DOHH2 (cell line): Measurements from ENCODE around the gene CAMTA2.

ENCODE experiments used
- H3F3A ChIP-seq: fragments of 200-600 bp; sonication (generic), shearing (Covaris generic); 2 replicates; pipeline ENCODE4 v1.6.0; 2016; ENCODE audit warnings: antibody characterized with exemption, mild to moderate bottlenecking; ENCODE audit not compliant: control insufficient read depth, insufficient read depth
- H3K27ac ChIP-seq: fragments of 200-600 bp; sonication (generic); 2 replicates; pipeline ENCODE4 v1.5.1; 2014; ENCODE audit warnings: low read depth, mild to moderate bottlenecking, low read length, moderate library complexity
- H3K27me3 ChIP-seq: fragments of 200-600 bp; sonication (generic); 2 replicates; pipeline ENCODE4 v1.6.1; 2014; ENCODE audit warnings: mild to moderate bottlenecking, low read length, mixed read lengths; ENCODE audit not compliant: control insufficient read depth
- H3K36me3 ChIP-seq: fragments of 200-600 bp; sonication (generic); 2 replicates; pipeline ENCODE4 v1.6.1; 2014; ENCODE audit warnings: mild to moderate bottlenecking, low read length, moderate library complexity, mixed read lengths; ENCODE audit not compliant: control insufficient read depth
- H3K4me1 ChIP-seq: fragments of 200-600 bp; sonication (generic); 2 replicates; pipeline ENCODE4 v1.6.1; 2014; ENCODE audit warnings: mild to moderate bottlenecking, low read length, mixed read lengths; ENCODE audit not compliant: control insufficient read depth
- H3K4me2 ChIP-seq: fragments of 200-600 bp; sonication (generic); 2 replicates; pipeline ENCODE4 v1.6.0; 2014; ENCODE audit warnings: mild to moderate bottlenecking, low read length, moderate library complexity
- H3K4me3 ChIP-seq: fragments of 200-600 bp; sonication (generic); 2 replicates; pipeline ENCODE4 v1.5.1; 2014; ENCODE audit warnings: mild to moderate bottlenecking, low read length, mixed read lengths
- H3K79me2 ChIP-seq: fragments of 200-600 bp; sonication (generic); 2 replicates; pipeline ENCODE4 v1.6.1; 2014; ENCODE audit warnings: mild to moderate bottlenecking, low read length, mixed read lengths; ENCODE audit not compliant: control insufficient read depth
- H3K9me2 ChIP-seq: fragments of 200-600 bp; sonication (generic); replicated peaks from 2 replicates; pipeline ENCODE4 v1.6.1; 2014; ENCODE audit warnings: mild to moderate bottlenecking, low read length, mixed read lengths; ENCODE audit not compliant: control insufficient read depth
- H3K9me3 ChIP-seq: fragments of 200-600 bp; sonication (generic); 2 replicates; pipeline ENCODE4 v1.6.1; 2014; ENCODE audit warnings: antibody characterized with exemption, low read length, mixed read lengths; ENCODE audit not compliant: control insufficient read depth, insufficient read depth
- H4K20me1 ChIP-seq: fragments of 200-600 bp; sonication (generic); 2 replicates; pipeline ENCODE4 v1.6.0; 2014; ENCODE audit warnings: low read depth, mild to moderate bottlenecking, antibody characterized with exemption, low read length, moderate library complexity; ENCODE audit not compliant: control insufficient read depth, insufficient read depth
- CTCF ChIP-seq: fragments of 200-600 bp; sonication (generic); IDR thresholded peaks from one replicate; pipeline ENCODE4 v1.5.1; 2014; ENCODE audit warnings: antibody characterized with exemption, mild to moderate bottlenecking, low read depth, low read length; ENCODE audit not compliant: poor library complexity, severe bottlenecking
- EZH2phosphoT487 ChIP-seq: fragments of 200-600 bp; sonication (generic); IDR thresholded peaks from 2 replicates; pipeline ENCODE4 v1.6.1; 2017; ENCODE audit warnings: borderline replicate concordance, mild to moderate bottlenecking, antibody characterized with exemption, low read length, moderate library complexity, mixed read lengths

CAMTA2 gene

GRCh38 chr17:4969551-4970173 is 17.8 kb downstream of the CAMTA2 start:
- no peaks in the 10 kb centered on the region for H3K9me2 ChIP-seq
- TF ChIP-seq CTCF (no peak), EZH2phosphoT487 (no peak)
- no peak overlapping the region for H3K4me3 ChIP-seq
- H3K36me3 ChIP-seq = peaks cover 64% of the 10 kb centered on the region
- no peaks in the 10 kb centered on the region for H3K27me3 ChIP-seq
- H3K4me1 ChIP-seq = peaks cover 19% of the 10 kb centered on the region
- H3F3A ChIP-seq = no peaks in the 10 kb centered on the region; the same call in 1 of the 2 replicates
- H3K27ac ChIP-seq = no peak overlapping the region
- no peaks in the 10 kb centered on the region for H3K9me3 ChIP-seq
- no peaks in the 10 kb centered on the region for H4K20me1 ChIP-seq
- peaks cover 29% of the 10 kb centered on the region for H3K79me2 ChIP-seq
- no peak overlapping the region for H3K4me2 ChIP-seq

GRCh38 chr17:4969047-4969550 is 18.4 kb downstream of the CAMTA2 start:
- H3K36me3 ChIP-seq = peaks cover 59% of the 10 kb centered on the region
- peaks cover 29% of the 10 kb centered on the region for H3K79me2 ChIP-seq
- H3K9me3 ChIP-seq = no peaks in the 10 kb centered on the region
- no peaks in the 10 kb centered on the region for H3K27me3 ChIP-seq
- no peak for TF ChIP-seq EZH2phosphoT487
- no peak for TF ChIP-seq CTCF
- peak overlapping the region; percentile 86; the same call in 1 of the 2 replicates for H3K4me3 ChIP-seq
- H3K9me2 ChIP-seq = no peaks in the 10 kb centered on the region
- no peaks in the 10 kb centered on the region for H4K20me1 ChIP-seq
- H3K27ac ChIP-seq = no peak overlapping the region
- H3F3A ChIP-seq = no peaks in the 10 kb centered on the region; the same call in 1 of the 2 replicates
- H3K4me2 ChIP-seq = peak overlapping the region; percentile 72
- peaks cover 19% of the 10 kb centered on the region for H3K4me1 ChIP-seq

- TF ChIP-seq CTCF (no peak), EZH2phosphoT487 (no peak)
- H3F3A ChIP-seq = no peaks in the 10 kb centered on the region; the same call in 1 of the 2 replicates
Observed at GRCh38 chr17:4968486-4969046, 18.9 kb downstream of the CAMTA2 start.

More at GRCh38 chr17:4968486-4969046, 18.9 kb downstream of the CAMTA2 start:
- Histone ChIP-seq H3K4me3 (peak overlapping the region; percentile 86), H3K4me1 (peaks cover 19% of the 10 kb centered on the region), H3K27ac (no peak overlapping the region), H3K9me2 (no peaks in the 10 kb centered on the region), H3K27me3 (no peaks in the 10 kb centered on the region), H4K20me1 (no peaks in the 10 kb centered on the region), H3K79me2 (peaks cover 29% of the 10 kb centered on the region), H3K36me3 (peaks cover 54% of the 10 kb centered on the region), H3K4me2 (peak overlapping the region; percentile 72), H3K9me3 (no peaks in the 10 kb centered on the region)
